Neural crest cell (in vitro differentiated cells): ENCODE measurements around the gene LRPAP1. TPM values are rescaled to one million over a fixed set of nuclear protein-coding genes. Genes with fewer than 3 reads are reported as not detected.
A peak's percentile ranks its signal among the peaks of the same experiment; 100 is the strongest.

Experiments
- DNase-seq: peaks from one replicate; pipeline ENCODE4 v3.0.0; 2021; ENCODE audit warnings: low read depth, mixed read lengths, low spot score
- H3K27ac Mint-ChIP-seq: one replicate; pipeline ENCODE4 v1.8.0; 2021; ENCODE audit warnings: mild to moderate bottlenecking, mixed read lengths; ENCODE audit not compliant: unreplicated experiment
- H3K27me3 Mint-ChIP-seq: 2 replicates; pipeline ENCODE4 v1.8.0; 2021; ENCODE audit warnings: low read depth, mild to moderate bottlenecking, mixed read lengths
- H3K36me3 Mint-ChIP-seq: 2 replicates; pipeline ENCODE4 v1.8.0; 2021; ENCODE audit warnings: low read depth, mild to moderate bottlenecking, mixed read lengths
- H3K4me1 Mint-ChIP-seq: 2 replicates; pipeline ENCODE4 v1.8.0; 2021; ENCODE audit warnings: mixed read lengths
- H3K4me3 Mint-ChIP-seq: one replicate; pipeline ENCODE4 v1.8.0; 2021; ENCODE audit warnings: mild to moderate bottlenecking, mixed read lengths
- H3K9me3 Mint-ChIP-seq: 2 replicates; pipeline ENCODE4 v1.8.0; 2021; ENCODE audit warnings: mixed read lengths
- total RNA-seq: library from RNA; stranded (reverse); gene quantifications from 2 replicates; pipeline ENCODE4 v1.2.1, GENCODE V29; 2021
- TF ChIP-seq, protein P1 (sequence below): fragments of 200-600 bp; sonication (generic); conservative IDR thresholded peaks from 2 replicates; pipeline ENCODE4 v1.5.0; 2021; ENCODE audit warnings: antibody characterized with exemption, mild to moderate bottlenecking

LRPAP1 gene
- total RNA-seq, 1 donor from 2014 or later, result 116 TPM

GRCh38 chr4:3521621-3522325 lies 10.4 kb downstream of the LRPAP1 start:
- Mint-ChIP-seq H3K27me3 (no peaks in the 10 kb centered on the region), H3K4me1 (peaks cover 3% of the 10 kb centered on the region), H3K27ac (no peak overlapping the region), H3K9me3 (no peaks in the 10 kb centered on the region), H3K36me3 (no peaks in the 10 kb centered on the region), H3K4me3 (no peak overlapping the region)
- TF ChIP-seq, protein P1, sequence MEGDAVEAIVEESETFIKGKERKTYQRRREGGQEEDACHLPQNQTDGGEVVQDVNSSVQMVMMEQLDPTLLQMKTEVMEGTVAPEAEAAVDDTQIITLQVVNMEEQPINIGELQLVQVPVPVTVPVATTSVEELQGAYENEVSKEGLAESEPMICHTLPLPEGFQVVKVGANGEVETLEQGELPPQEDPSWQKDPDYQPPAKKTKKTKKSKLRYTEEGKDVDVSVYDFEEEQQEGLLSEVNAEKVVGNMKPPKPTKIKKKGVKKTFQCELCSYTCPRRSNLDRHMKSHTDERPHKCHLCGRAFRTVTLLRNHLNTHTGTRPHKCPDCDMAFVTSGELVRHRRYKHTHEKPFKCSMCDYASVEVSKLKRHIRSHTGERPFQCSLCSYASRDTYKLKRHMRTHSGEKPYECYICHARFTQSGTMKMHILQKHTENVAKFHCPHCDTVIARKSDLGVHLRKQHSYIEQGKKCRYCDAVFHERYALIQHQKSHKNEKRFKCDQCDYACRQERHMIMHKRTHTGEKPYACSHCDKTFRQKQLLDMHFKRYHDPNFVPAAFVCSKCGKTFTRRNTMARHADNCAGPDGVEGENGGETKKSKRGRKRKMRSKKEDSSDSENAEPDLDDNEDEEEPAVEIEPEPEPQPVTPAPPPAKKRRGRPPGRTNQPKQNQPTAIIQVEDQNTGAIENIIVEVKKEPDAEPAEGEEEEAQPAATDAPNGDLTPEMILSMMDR, result no peak
- no peak for DNase-seq

GRCh38 chr4:3520796-3521600 lies 11.2 kb downstream of the LRPAP1 start:
- H3K27ac Mint-ChIP-seq, result peak overlapping the region; percentile 19
- H3K36me3 Mint-ChIP-seq, result no peaks in the 10 kb centered on the region
- no peaks in the 10 kb centered on the region for H3K9me3 Mint-ChIP-seq
- no peaks in the 10 kb centered on the region for H3K4me1 Mint-ChIP-seq
- DNase-seq, result no peak
- H3K27me3 Mint-ChIP-seq, result no peaks in the 10 kb centered on the region
- TF ChIP-seq, protein P1, result no peak
- no peak overlapping the region for H3K4me3 Mint-ChIP-seq

DNA sequence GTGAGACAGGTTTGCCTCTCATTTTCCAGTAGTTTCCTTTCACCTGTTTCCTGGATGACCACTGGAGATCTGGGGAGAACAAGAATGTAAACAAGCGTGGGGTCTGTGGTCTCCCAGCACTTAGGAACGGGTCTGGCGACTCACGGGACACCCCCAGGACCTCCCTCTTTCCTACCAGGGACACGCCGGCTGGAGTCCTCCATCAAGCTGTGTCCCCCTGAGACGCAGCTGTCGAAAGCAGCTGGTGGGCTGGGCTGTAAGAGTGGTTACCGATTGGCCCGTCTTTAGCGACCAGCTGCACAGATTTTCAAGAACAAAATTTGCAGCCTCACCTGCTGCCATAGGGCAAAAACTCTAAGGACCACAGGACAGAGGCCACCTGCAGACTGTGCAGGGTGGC lies 11.9 kb downstream of the LRPAP1 start:
- Mint-ChIP-seq H3K9me3 (no peaks in the 10 kb centered on the region), H3K36me3 (no peaks in the 10 kb centered on the region), H3K4me1 (no peaks in the 10 kb centered on the region), H3K4me3 (no peak overlapping the region), H3K27ac (peak overlapping the region; percentile 64), H3K27me3 (no peaks in the 10 kb centered on the region)
- no peak for DNase-seq
- TF ChIP-seq, protein P1, result no peak

DNA sequence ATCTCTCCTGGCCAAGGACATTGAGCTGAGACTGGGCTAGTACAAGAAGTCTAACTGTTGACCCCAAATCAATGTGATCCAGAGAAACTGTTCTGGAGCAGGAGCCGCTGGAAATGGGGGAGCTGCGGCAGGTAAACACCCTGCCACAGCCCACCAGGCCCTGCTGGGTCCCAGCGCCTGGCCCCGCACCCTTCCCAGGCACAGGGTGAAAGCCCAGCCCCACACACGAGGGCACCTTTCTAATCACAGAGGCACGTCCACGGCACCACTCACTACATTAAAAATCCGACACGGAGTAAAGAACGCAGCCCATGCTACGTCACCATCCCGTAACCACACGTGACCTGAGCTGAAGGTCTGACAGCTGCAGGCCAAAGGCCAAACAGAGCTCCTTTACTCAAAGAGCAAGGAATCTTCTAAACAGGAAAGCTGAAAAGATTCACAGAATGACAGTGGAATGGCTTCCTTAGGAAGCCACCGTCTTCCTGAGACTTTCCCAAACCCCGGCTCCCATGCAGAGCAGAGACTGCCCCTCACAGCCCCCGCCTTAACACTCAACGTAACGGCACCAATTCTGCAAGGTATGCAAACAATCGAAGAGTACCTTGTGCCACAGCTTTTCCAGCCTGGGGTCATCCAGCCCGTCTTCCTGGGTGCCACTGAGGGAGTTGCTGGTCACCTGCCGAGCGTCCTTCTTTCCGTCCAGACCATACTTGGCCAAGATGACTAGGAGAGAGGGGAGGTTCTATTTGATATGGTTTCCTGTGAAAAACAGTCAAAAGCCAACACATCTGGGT lies 12.6 kb downstream of the LRPAP1 start:
- Mint-ChIP-seq H3K27ac (no peak overlapping the region), H3K9me3 (no peaks in the 10 kb centered on the region), H3K36me3 (peaks cover 2% of the 10 kb centered on the region), H3K4me1 (no peaks in the 10 kb centered on the region), H3K4me3 (no peak overlapping the region), H3K27me3 (no peaks in the 10 kb centered on the region)
- DNase-seq, result no peak
- TF ChIP-seq, protein P1, result no peak

DNA sequence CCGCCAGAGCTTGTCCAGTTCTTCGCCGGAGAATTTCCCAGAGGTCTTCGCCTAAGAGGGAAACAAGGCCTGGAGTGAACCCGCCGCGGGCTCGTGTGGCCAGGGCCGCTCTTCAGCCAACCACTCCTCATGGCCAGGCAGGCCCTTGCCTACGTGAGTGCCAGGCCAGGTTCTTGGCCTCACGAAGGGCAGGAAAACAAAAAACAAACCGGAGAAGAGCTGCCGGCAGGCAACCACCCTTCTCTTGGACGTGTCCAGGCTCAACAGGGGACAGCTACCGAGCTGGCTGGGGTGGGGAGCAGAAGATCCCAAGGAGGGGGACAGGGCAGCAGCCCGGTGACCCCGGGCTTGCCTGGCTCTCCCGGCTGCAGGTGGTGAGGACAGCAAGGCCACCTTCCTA lies 13.3 kb downstream of the LRPAP1 start:
- Mint-ChIP-seq H3K4me3 (no peak overlapping the region), H3K4me1 (no peaks in the 10 kb centered on the region)

More for the DNA sequence above, 13.3 kb downstream of the LRPAP1 start:
- TF ChIP-seq, protein P1, result no peak
- no peak for DNase-seq
- no peak overlapping the region for H3K27ac Mint-ChIP-seq
- H3K9me3 Mint-ChIP-seq, result no peaks in the 10 kb centered on the region
- H3K27me3 Mint-ChIP-seq, result no peaks in the 10 kb centered on the region
- H3K36me3 Mint-ChIP-seq, result peaks cover 3% of the 10 kb centered on the region
